DOHH2 (cell line): ENCODE results near the gene ASTL.

Experiments
- H3F3A ChIP-seq: fragments of 200-600 bp; sonication (generic), shearing (Covaris generic); 2 replicates; pipeline ENCODE4 v1.6.0; 2016; ENCODE audit warnings: antibody characterized with exemption, mild to moderate bottlenecking; ENCODE audit not compliant: control insufficient read depth, insufficient read depth
- H3K27ac ChIP-seq: fragments of 200-600 bp; sonication (generic); 2 replicates; pipeline ENCODE4 v1.5.1; 2014; ENCODE audit warnings: low read depth, mild to moderate bottlenecking, low read length, moderate library complexity
- H3K27me3 ChIP-seq: fragments of 200-600 bp; sonication (generic); 2 replicates; pipeline ENCODE4 v1.6.1; 2014; ENCODE audit warnings: mild to moderate bottlenecking, low read length, mixed read lengths; ENCODE audit not compliant: control insufficient read depth
- H3K36me3 ChIP-seq: fragments of 200-600 bp; sonication (generic); 2 replicates; pipeline ENCODE4 v1.6.1; 2014; ENCODE audit warnings: mild to moderate bottlenecking, low read length, moderate library complexity, mixed read lengths; ENCODE audit not compliant: control insufficient read depth
- H3K4me1 ChIP-seq: fragments of 200-600 bp; sonication (generic); 2 replicates; pipeline ENCODE4 v1.6.1; 2014; ENCODE audit warnings: mild to moderate bottlenecking, low read length, mixed read lengths; ENCODE audit not compliant: control insufficient read depth
- H3K4me2 ChIP-seq: fragments of 200-600 bp; sonication (generic); 2 replicates; pipeline ENCODE4 v1.6.0; 2014; ENCODE audit warnings: mild to moderate bottlenecking, low read length, moderate library complexity
- H3K4me3 ChIP-seq: fragments of 200-600 bp; sonication (generic); 2 replicates; pipeline ENCODE4 v1.5.1; 2014; ENCODE audit warnings: mild to moderate bottlenecking, low read length, mixed read lengths
- H3K79me2 ChIP-seq: fragments of 200-600 bp; sonication (generic); 2 replicates; pipeline ENCODE4 v1.6.1; 2014; ENCODE audit warnings: mild to moderate bottlenecking, low read length, mixed read lengths; ENCODE audit not compliant: control insufficient read depth
- H3K9me2 ChIP-seq: fragments of 200-600 bp; sonication (generic); replicated peaks from 2 replicates; pipeline ENCODE4 v1.6.1; 2014; ENCODE audit warnings: mild to moderate bottlenecking, low read length, mixed read lengths; ENCODE audit not compliant: control insufficient read depth
- H3K9me3 ChIP-seq: fragments of 200-600 bp; sonication (generic); 2 replicates; pipeline ENCODE4 v1.6.1; 2014; ENCODE audit warnings: antibody characterized with exemption, low read length, mixed read lengths; ENCODE audit not compliant: control insufficient read depth, insufficient read depth
- H4K20me1 ChIP-seq: fragments of 200-600 bp; sonication (generic); 2 replicates; pipeline ENCODE4 v1.6.0; 2014; ENCODE audit warnings: low read depth, mild to moderate bottlenecking, antibody characterized with exemption, low read length, moderate library complexity; ENCODE audit not compliant: control insufficient read depth, insufficient read depth
- EZH2phosphoT487 ChIP-seq: fragments of 200-600 bp; sonication (generic); IDR thresholded peaks from 2 replicates; pipeline ENCODE4 v1.6.1; 2017; ENCODE audit warnings: borderline replicate concordance, mild to moderate bottlenecking, antibody characterized with exemption, low read length, moderate library complexity, mixed read lengths
- TF ChIP-seq, protein P1 (sequence below): fragments of 200-600 bp; sonication (generic); IDR thresholded peaks from one replicate; pipeline ENCODE4 v1.5.1; 2014; ENCODE audit warnings: antibody characterized with exemption, mild to moderate bottlenecking, low read depth, low read length; ENCODE audit not compliant: poor library complexity, severe bottlenecking

Gene ASTL

GRCh38 chr2:96150007-96150640 lies 11.8 kb upstream of the ASTL start:
- Histone ChIP-seq H3K9me3 (no peaks in the 10 kb centered on the region), H3K79me2 (peaks cover 5% of the 10 kb centered on the region), H3K4me1 (peaks cover 80% of the 10 kb centered on the region), H3K4me3 (no peak overlapping the region), H4K20me1 (no peaks in the 10 kb centered on the region), H3F3A (peaks cover 9% of the 10 kb centered on the region), H3K9me2 (no peaks in the 10 kb centered on the region), H3K4me2 (no peak overlapping the region), H3K27me3 (no peaks in the 10 kb centered on the region), H3K36me3 (no peaks in the 10 kb centered on the region), H3K27ac (no peak overlapping the region)
- TF ChIP-seq EZH2phosphoT487 = no peak
- TF ChIP-seq, protein P1, sequence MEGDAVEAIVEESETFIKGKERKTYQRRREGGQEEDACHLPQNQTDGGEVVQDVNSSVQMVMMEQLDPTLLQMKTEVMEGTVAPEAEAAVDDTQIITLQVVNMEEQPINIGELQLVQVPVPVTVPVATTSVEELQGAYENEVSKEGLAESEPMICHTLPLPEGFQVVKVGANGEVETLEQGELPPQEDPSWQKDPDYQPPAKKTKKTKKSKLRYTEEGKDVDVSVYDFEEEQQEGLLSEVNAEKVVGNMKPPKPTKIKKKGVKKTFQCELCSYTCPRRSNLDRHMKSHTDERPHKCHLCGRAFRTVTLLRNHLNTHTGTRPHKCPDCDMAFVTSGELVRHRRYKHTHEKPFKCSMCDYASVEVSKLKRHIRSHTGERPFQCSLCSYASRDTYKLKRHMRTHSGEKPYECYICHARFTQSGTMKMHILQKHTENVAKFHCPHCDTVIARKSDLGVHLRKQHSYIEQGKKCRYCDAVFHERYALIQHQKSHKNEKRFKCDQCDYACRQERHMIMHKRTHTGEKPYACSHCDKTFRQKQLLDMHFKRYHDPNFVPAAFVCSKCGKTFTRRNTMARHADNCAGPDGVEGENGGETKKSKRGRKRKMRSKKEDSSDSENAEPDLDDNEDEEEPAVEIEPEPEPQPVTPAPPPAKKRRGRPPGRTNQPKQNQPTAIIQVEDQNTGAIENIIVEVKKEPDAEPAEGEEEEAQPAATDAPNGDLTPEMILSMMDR = no peak

DNA sequence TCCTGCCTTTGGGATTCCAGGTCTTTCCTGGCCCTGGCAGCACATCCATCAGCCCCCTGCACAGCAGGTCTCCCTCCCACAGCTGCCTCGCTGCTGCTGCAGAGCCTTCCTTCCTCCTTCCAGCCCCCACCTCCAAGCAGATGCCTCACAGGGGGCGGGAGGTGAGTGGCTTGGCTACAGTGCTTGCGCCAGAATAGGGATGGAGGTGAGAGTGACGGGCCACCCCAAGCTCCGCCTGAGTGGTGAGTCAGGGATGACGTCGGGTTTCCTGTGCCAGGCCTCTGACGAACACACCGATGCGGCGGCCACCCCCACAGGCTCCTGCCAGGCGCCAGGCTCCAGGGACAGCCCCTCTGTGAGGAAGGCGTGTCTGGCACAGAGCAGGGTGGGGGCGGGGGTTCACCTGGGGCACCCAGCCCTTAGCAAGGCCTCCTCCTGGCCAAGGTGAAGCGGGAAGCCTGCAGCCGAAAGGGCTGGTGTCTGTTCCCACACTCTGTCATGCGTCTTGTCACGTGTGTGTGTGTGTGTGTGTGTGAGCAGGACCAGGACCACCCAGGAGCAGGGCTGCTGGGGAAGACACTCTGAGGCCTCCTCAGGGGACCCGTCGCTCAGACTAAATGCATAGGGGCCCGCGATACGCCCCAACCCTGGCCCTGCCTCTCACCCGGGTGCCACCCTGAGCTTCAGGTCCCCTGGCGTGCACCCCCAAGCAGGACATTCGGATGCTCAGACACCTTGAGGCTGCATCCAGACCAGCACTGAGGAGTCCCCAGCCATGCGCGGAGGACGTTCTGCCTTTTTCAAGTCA lies 10.3 kb upstream of the ASTL start:
- Histone ChIP-seq H3K27me3 (no peaks in the 10 kb centered on the region), H4K20me1 (peaks cover 10% of the 10 kb centered on the region), H3K79me2 (peaks cover 20% of the 10 kb centered on the region), H3K36me3 (peaks cover 12% of the 10 kb centered on the region), H3K27ac (peak overlapping the region; percentile 90), H3K4me1 (peaks cover 83% of the 10 kb centered on the region), H3K4me3 (peak overlapping the region; percentile 97), H3F3A (peaks cover 9% of the 10 kb centered on the region), H3K9me2 (no peaks in the 10 kb centered on the region), H3K4me2 (peak overlapping the region; percentile 94), H3K9me3 (no peaks in the 10 kb centered on the region)
- no peak for TF ChIP-seq EZH2phosphoT487
- TF ChIP-seq, protein P1 = no peak

DNA sequence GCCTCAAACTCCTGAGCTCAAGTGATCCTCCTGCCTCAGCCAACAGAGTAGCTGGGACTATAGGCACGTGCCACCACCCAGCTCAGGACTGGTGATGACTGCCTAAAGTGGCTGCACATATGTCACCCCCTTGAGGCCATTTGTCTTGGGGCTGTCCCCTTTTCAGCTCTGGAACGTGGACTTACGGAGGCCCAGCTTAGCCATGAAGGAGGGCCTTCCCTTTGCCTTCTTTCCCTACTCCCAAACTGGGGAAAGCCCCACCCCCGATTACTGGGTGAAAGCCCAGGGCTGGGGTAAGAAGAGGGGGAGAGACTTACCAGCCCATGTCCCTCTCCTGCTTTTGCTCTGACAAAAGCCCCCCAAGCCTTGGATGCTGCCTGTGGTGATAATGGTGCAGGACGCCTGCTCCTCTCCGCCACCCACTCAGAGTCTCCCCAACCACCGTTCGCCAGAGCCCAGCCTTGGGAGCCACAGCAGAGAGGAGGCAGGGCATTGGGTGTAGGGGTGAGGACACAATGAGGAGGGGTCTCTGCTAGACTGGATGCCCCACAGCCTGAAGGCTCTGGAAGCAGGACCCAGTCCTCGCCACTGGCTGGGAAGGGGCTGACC lies 9.4 kb upstream of the ASTL start:
- peak overlapping the region; percentile 90 for H3K27ac ChIP-seq
- peaks cover 21% of the 10 kb centered on the region for H3K36me3 ChIP-seq
- peaks cover 83% of the 10 kb centered on the region for H3K4me1 ChIP-seq
- H3K79me2 ChIP-seq = peaks cover 28% of the 10 kb centered on the region
- H3K4me2 ChIP-seq = peak overlapping the region; percentile 94
- peak overlapping the region; percentile 97 for H3K4me3 ChIP-seq
- H3K9me2 ChIP-seq = no peaks in the 10 kb centered on the region
- H3K9me3 ChIP-seq = no peaks in the 10 kb centered on the region
- peaks cover 19% of the 10 kb centered on the region for H4K20me1 ChIP-seq
- no peaks in the 10 kb centered on the region for H3K27me3 ChIP-seq
- TF ChIP-seq, protein P1 = no peak
- no peak for TF ChIP-seq EZH2phosphoT487
- H3F3A ChIP-seq = peaks cover 15% of the 10 kb centered on the region
